ENCODE data around the gene ANXA6. TPM values are rescaled to one million over a fixed set of nuclear protein-coding genes. Genes with fewer than 3 reads are reported as not detected.

ANXA6 gene
- total RNA-seq, 1 experiment from 2014 or later: 98.7 TPM

GRCh38 chr5:151191661-151192060 is 34.1 kb upstream of the ANXA6 start:
- H3K79me2 ChIP-seq (ENCODE audit: insufficient read depth, low read length): no peaks in the 10 kb centered on the region
- Mint-ChIP-seq H3K9me3 (peaks cover 0 to 2% of the 10 kb centered on the region in 2 experiments; a peak in 2 of 5 replicates), H3K36me3 (ENCODE audit: insufficient read depth in 1 of 3, low read depth in 3 of 3) (no peaks in the 10 kb centered on the region), H3K27me3 (ENCODE audit: low read depth) (no peaks in the 10 kb centered on the region), H3K4me3 (no peak overlapping the region), H3K4me1 (peaks cover 8 to 15% of the 10 kb centered on the region in 2 experiments), H3K27ac (no peak overlapping the region)
- WGBS (ENCODE audit: extremely low coverage, insufficient read length, low lambda C conversion rate): no CpG with 5 or more reads among the region's 1 CpG
- peak; percentile 52 for DNase-seq
- H2AFZ ChIP-seq (ENCODE audit: low read length): no peak overlapping the region
- no peaks in the 10 kb centered on the region for H3K23me2 ChIP-seq (ENCODE audit: insufficient read length, low read depth, low read length, poor library complexity, severe bottlenecking)
- no peak overlapping the region for H3K23ac ChIP-seq (ENCODE audit: insufficient read length, low read depth, low read length)
- H3K4ac ChIP-seq (ENCODE audit: low read depth, low read length): no peak overlapping the region
- no peak overlapping the region for H3T11ph ChIP-seq (ENCODE audit: low read length)
- no peak overlapping the region for H3K9ac ChIP-seq (ENCODE audit: extremely low read depth, insufficient read length, low read length)
- H4K91ac ChIP-seq (ENCODE audit: insufficient read length, low read depth, low read length): no peak overlapping the region
- H3K9me3 ChIP-seq (ENCODE audit: control insufficient read depth, low read depth, low read length): no peaks in the 10 kb centered on the region
- H3K4me2 ChIP-seq (ENCODE audit: insufficient read depth, insufficient read length, low read length): no peak overlapping the region
- no peaks in the 10 kb centered on the region for H4K20me1 ChIP-seq (ENCODE audit: control insufficient read depth, insufficient read depth, insufficient read length)
- no peak overlapping the region for H2AK5ac ChIP-seq (ENCODE audit: insufficient read length, low read length)
- H2BK120ac ChIP-seq (ENCODE audit: low read depth, low read length, poor library complexity, severe bottlenecking): no peak overlapping the region
- no peak overlapping the region for H4K5ac ChIP-seq (ENCODE audit: insufficient read length, low read depth, low read length)
- H4K8ac ChIP-seq (replicated peaks; ENCODE audit: insufficient read length, low read depth, low read length): no peak overlapping the region
- no peak overlapping the region for H3K56ac ChIP-seq (ENCODE audit: insufficient read length, low read depth, low read length)
- no peak overlapping the region for H3K14ac ChIP-seq (ENCODE audit: insufficient read depth, low read length)
- H2BK5ac ChIP-seq (ENCODE audit: insufficient read length, low read length): no peak overlapping the region
- H3K27ac ChIP-seq (ENCODE audit: insufficient read length, low read depth, low read length): no peak overlapping the region
- no peaks in the 10 kb centered on the region for H3K27me3 ChIP-seq (ENCODE audit: insufficient read depth, low read length)
- no peak overlapping the region for H3K18ac ChIP-seq (ENCODE audit: insufficient read length, low read depth, low read length)
- H2BK15ac ChIP-seq (ENCODE audit: low read depth, low read length): no peak overlapping the region
- H2BK20ac ChIP-seq (ENCODE audit: low read depth, low read length, poor library complexity, severe bottlenecking): no peak overlapping the region
- no peaks in the 10 kb centered on the region for H3K4me1 ChIP-seq (ENCODE audit: insufficient read depth, low read length)
- no peaks in the 10 kb centered on the region for H3K79me1 ChIP-seq (ENCODE audit: insufficient read depth, low read depth, low read length, poor library complexity, severe bottlenecking)
- TF ChIP-seq CTCF (conservative IDR thresholded peaks at IDR 0.05): no peak
- no peak overlapping the region for H2BK12ac ChIP-seq (ENCODE audit: insufficient read length, low read depth, low read length)
